Measurements from ENCODE around the gene NTM.
A peak's percentile ranks its signal among the peaks of the same experiment; 100 is the strongest.

NTM gene

GRCh38 chr11:132088551-132088950, 718.1 kb downstream of the NTM start:
- no peak overlapping the region for H3K27ac ChIP-seq

GRCh38 chr11:132093536-132094259, 723.3 kb downstream of the NTM start:
- no peak for TF ChIP-seq CTCF (conservative IDR thresholded peaks at IDR 0.05)
- TF ChIP-seq ZFX (IDR thresholded peaks at IDR 0.05): no peak

More at GRCh38 chr11:132088551-132088950, 718.1 kb downstream of the NTM start:
- no peak for TF ChIP-seq CTCF (conservative IDR thresholded peaks at IDR 0.05)
- TF ChIP-seq ZFX (IDR thresholded peaks at IDR 0.05): no peak

GRCh38 chr11:132094598-132094997, 724.2 kb downstream of the NTM start:
- no peak for TF ChIP-seq CTCF (conservative IDR thresholded peaks at IDR 0.05)
- TF ChIP-seq ZFX (IDR thresholded peaks at IDR 0.05): no peak
- H3K27ac ChIP-seq: no peak overlapping the region

More at GRCh38 chr11:132093536-132094259, 723.3 kb downstream of the NTM start:
- H3K27ac ChIP-seq: no peak overlapping the region

GRCh38 chr11:132095230-132096131, 725.1 kb downstream of the NTM start:
- TF ChIP-seq CTCF (conservative IDR thresholded peaks at IDR 0.05): no peak
- TF ChIP-seq ZFX (IDR thresholded peaks at IDR 0.05): no peak
- H3K27ac ChIP-seq: no peak overlapping the region

- H3K27ac ChIP-seq: no peak overlapping the region
- TF ChIP-seq CTCF (conservative IDR thresholded peaks at IDR 0.05) (no peak), ZFX (IDR thresholded peaks at IDR 0.05) (no peak)
Measured at GRCh38 chr11:132096132-132096825, 725.9 kb downstream of the NTM start.

- TF ChIP-seq ZFX (IDR thresholded peaks at IDR 0.05): no peak
- peak; percentile 74 for TF ChIP-seq CTCF (conservative IDR thresholded peaks at IDR 0.05)
- no peak overlapping the region for H3K27ac ChIP-seq
Measured at GRCh38 chr11:132099692-132100091, 729.3 kb downstream of the NTM start.

All from C4-2B (cell line).